AG09319 (cell line): ENCODE measurements around the gene FRMPD4.

Experiments
- DNase-seq: peaks from one replicate; pipeline ENCODE4 v3.0.0-alpha.2; 2010; ENCODE audit warnings: low read depth; ENCODE audit errors: extremely low read depth
- CTCF ChIP-seq: IDR thresholded peaks from 2 replicates; pipeline ENCODE4 v1.5.1; 2011; ENCODE audit warnings: low read depth, mild to moderate bottlenecking, inconsistent platforms, low read length, moderate library complexity

The FRMPD4 gene

GRCh38 chrX:12463052-12463451 is 324.8 kb downstream of the FRMPD4 start:
- DNase-seq = no peak
- no peak for TF ChIP-seq CTCF

- no peak for DNase-seq
- TF ChIP-seq CTCF = no peak
Measured at GRCh38 chrX:12463873-12464272, 325.6 kb downstream of the FRMPD4 start.

- TF ChIP-seq CTCF = no peak
- DNase-seq = no peak
Measured at GRCh38 chrX:12467321-12467720, 329.0 kb downstream of the FRMPD4 start.

GRCh38 chrX:12469296-12469695 is 331.0 kb downstream of the FRMPD4 start:
- DNase-seq = no peak
- no peak for TF ChIP-seq CTCF

GRCh38 chrX:12471061-12471460 is 332.8 kb downstream of the FRMPD4 start:
- no peak for TF ChIP-seq CTCF
- DNase-seq = no peak

- TF ChIP-seq CTCF = no peak
- DNase-seq = no peak
Measured at GRCh38 chrX:12480956-12481355, 342.7 kb downstream of the FRMPD4 start.

GRCh38 chrX:12488220-12488619 is 349.9 kb downstream of the FRMPD4 start:
- no peak for DNase-seq
- no peak for TF ChIP-seq CTCF
